Spleen (tissue), 13 donors: ENCODE data around the gene OIT3. TPM values are rescaled to one million over a fixed set of nuclear protein-coding genes. Genes with fewer than 3 reads are reported as not detected.

Experiments
- DNase-seq: peaks from one replicate; pipeline ENCODE4 v3.0.0-alpha.2; 2020
- H3K27ac ChIP-seq, 8 donors: fragments of 200-600 bp; sonication (generic) in 7 of 8; 1 replicate in 4 of 8; 2 replicates in 4 of 8; pipeline versions ENCODE4 v1.5.0 to v1.8.0; 2016 to 2021; ENCODE audit warnings: inconsistent platforms in 4 of 8, mild to moderate bottlenecking in 4 of 8, moderate library complexity in 1 of 8
- H3K27me3 ChIP-seq, 7 donors: fragments of 200-600 bp; sonication (generic) in 6 of 7; replicated peaks in 1 of 7; 1 replicate in 4 of 7; 2 replicates in 3 of 7; pipeline versions ENCODE4 v1.5.0 to v1.8.0; 2016 to 2021; ENCODE audit warnings: inconsistent platforms in 3 of 7, mild to moderate bottlenecking in 1 of 7
- H3K36me3 ChIP-seq, 6 donors: fragments of 200-600 bp; sonication (generic) in 5 of 6; 1 replicate in 4 of 6; 2 replicates in 2 of 6; pipeline versions ENCODE4 v1.5.0 to v1.8.0; 2016 to 2021; ENCODE audit warnings: inconsistent platforms in 2 of 6
- H3K4me1 ChIP-seq, 6 donors: fragments of 200-600 bp; sonication (generic) in 5 of 6; 1 replicate in 3 of 6; 2 replicates in 3 of 6; pipeline versions ENCODE4 v1.5.0 to v1.8.0; 2016 to 2021; ENCODE audit warnings: inconsistent platforms in 3 of 6
- H3K4me3 ChIP-seq, 8 donors: fragments of 200-600 bp; sonication (generic) in 7 of 8; 1 replicate in 4 of 8; 2 replicates in 4 of 8; pipeline versions ENCODE4 v1.5.0 to v1.8.0; 2016 to 2021; ENCODE audit warnings: inconsistent platforms in 4 of 8, mild to moderate bottlenecking in 4 of 8, moderate library complexity in 2 of 8
- H3K9me3 ChIP-seq, 8 donors: fragments of 200-600 bp; sonication (generic) in 7 of 8; 1 replicate in 4 of 8; 2 replicates in 4 of 8; pipeline versions ENCODE4 v1.5.0 to v1.8.0; 2016 to 2021; ENCODE audit warnings: inconsistent platforms in 4 of 8
- CTCF ChIP-seq, 11 experiments: fragments of 200-600 bp in 7 of 11; fragments of 450-650 bp in 4 of 11; sonication (generic) in 4 of 11; IDR thresholded peaks in 8 of 11; conservative IDR thresholded peaks in 3 of 11; 1 replicate in 7 of 11; 2 replicates in 4 of 11; pipeline versions ENCODE4 v1.4.0 to v1.8.0; 2016 to 2021; ENCODE audit warnings: antibody characterized with exemption in 11 of 11, inconsistent platforms in 4 of 11, mild to moderate bottlenecking in 1 of 11
- POLR2A ChIP-seq, 3 donors: fragments of 450-650 bp; IDR thresholded peaks; one replicate each; pipeline ENCODE4 v1.5.1; 2017; ENCODE audit warnings: antibody characterized with exemption in 3 of 3, mild to moderate bottlenecking in 1 of 3
- POLR2AphosphoS5 ChIP-seq, 3 donors: sonication (generic); formaldehyde crosslinking; IDR thresholded peaks; one replicate each; pipeline ENCODE4 v1.5.1; 2017; ENCODE audit warnings: antibody characterized with exemption in 3 of 3
- WGBS, 5 donors: extraction: QIAGEN DNeasy Blood & Tissue Kit in 3 of 5; methylation state at CpG; one replicate each; pipeline versions ENCODE4 v1.1.5 to v1.1.7; 2013 to 2018; 5-methylcytosine and 5-hydroxymethylcytosine counted together
- intact Hi-C: fragments of 100-400 bp; cut with DNase I; formaldehyde crosslinking; loops from one replicate; pipeline ENCODE4 v1.15.0; 2023; ENCODE audit warnings: low total_unique reads
- long read RNA-seq, 2 donors: transcript quantifications; one replicate each; lab custom pipeline, GENCODE V29; 2026
- polyA plus RNA-seq, 3 donors: library from polyadenylated mRNA; stranded (reverse); fragments of 200-250 nt; gene quantifications; one replicate each; pipeline ENCODE4 v1.2.1, GENCODE V29; 2013
- total RNA-seq, 7 donors: library from RNA; depleted of rRNA in 3 of 7; stranded (reverse); fragments of >200 nt in 3 of 7; fragmentation: NEBNext Ultra II Directional in 4 of 7; extraction: Animal tissue kit (Norgen Biotek cat#: 25700) in 4 of 7; gene quantifications; one replicate each; pipeline versions ENCODE4 v1.1.0 to v1.2.1, GENCODE V29; 2016 to 2021
- donor health status: healthy with polysubstance abuse.
- donor health status: DM: no; HTN: no; CAD: no; lungs with moderate emphysema.
- donor health status: DM: no; HTN: no; CAD: no.
- donor health status: Bipolar disorder and iron deficiency.
- donor health status: healthy.
- donor health status: DM: no; HTN: no; CAD: no.
- donor health status: DM: yes; HTN: yes; CAD: no.

Gene OIT3
- total RNA-seq, result 10 to 100 TPM in 6 of 7 donors, 1 to 10 TPM in 1; 5.4 to 90.9 (median 36.8) TPM
- polyA plus RNA-seq, result 1 to 10 TPM in 2 of 3 donors, under 1 TPM in 1; 0.33 to 4.6 (median 3.8) TPM
- long read RNA-seq, donor 1, partial matches to known transcripts, result 14 of 17 reads
- long read RNA-seq, donor 1, other reads (novel, unspliced or antisense), result 0 of 17 reads
- long read RNA-seq, donor 2, transcript OIT3-201 (9 exons, 2,365 nt), result major isoform, 6 of 6 reads
- long read RNA-seq, donor 2, partial matches to known transcripts, result 0 of 6 reads
- long read RNA-seq, donor 2, other reads (novel, unspliced or antisense), result 0 of 6 reads

GRCh38 chr10:72893136-72893798 is at the start of gene OIT3:
TSS of gene OIT3 (plus strand) at chr10:72893739. CDS start at chr10:72893799, 60 bp downstream.
- TF ChIP-seq POLR2AphosphoS5 (IDR thresholded peaks at IDR 0.05) (no peak), POLR2A (IDR thresholded peaks at IDR 0.05) (no peak), CTCF (IDR thresholded peaks at IDR 0.05 in 8 of 11, conservative IDR thresholded peaks at IDR 0.05 in 3 of 11) (no peak)
- H3K36me3 ChIP-seq, result peaks cover 0 to 10% (median 1%) of the 10 kb centered on the region in 6 donors
- intact Hi-C loops, result no loop called here
- DNase-seq, result no peak
- peaks cover 0 to 7% (median 0%) of the 10 kb centered on the region in 7 donors for H3K27me3 ChIP-seq
- WGBS, 5 donors, result 58 to 75% (median 64%) methylated on average over 4 of the region's 4 CpGs
- peak within 1 kb of the TSS in 4 of 8 donors; percentile 4 to 62 (median 28) for H3K4me3 ChIP-seq
- peak within 1 kb of the TSS in 6 of 8 donors; percentile 9 to 63 (median 34) for H3K27ac ChIP-seq
- H3K9me3 ChIP-seq, result no peaks in the 10 kb centered on the region
- no peaks in the 10 kb centered on the region for H3K4me1 ChIP-seq

- Histone ChIP-seq H3K27ac (no peak overlapping the region), H3K27me3 (no peaks in the 10 kb centered on the region), H3K36me3 (peaks cover 0 to 4% (median 0%) of the 10 kb centered on the region in 6 donors), H3K4me1 (no peaks in the 10 kb centered on the region), H3K9me3 (peaks cover 0 to 8% (median 3%) of the 10 kb centered on the region in 8 donors), H3K4me3 (no peak overlapping the region)
- WGBS, 5 donors, result 82 to 92% (median 90%) methylated on average over 7 of the region's 7 CpGs
- no peak for DNase-seq
- intact Hi-C loops, result no loop called here
- TF ChIP-seq POLR2AphosphoS5 (IDR thresholded peaks at IDR 0.05) (no peak), POLR2A (IDR thresholded peaks at IDR 0.05) (no peak), CTCF (IDR thresholded peaks at IDR 0.05 in 8 of 11, conservative IDR thresholded peaks at IDR 0.05 in 3 of 11) (no peak)
These were observed 47.3 kb upstream of the OIT3 start for GRCh38 chr10:72846238-72846637.

GRCh38 chr10:72847681-72848080 is 45.9 kb upstream of the OIT3 start:
- H3K4me3 ChIP-seq, result no peak overlapping the region
- 78 to 91% (median 79%) methylated on average over 2 of the region's 2 CpGs for WGBS, 5 donors
- DNase-seq, result no peak
- no peak for TF ChIP-seq CTCF (IDR thresholded peaks at IDR 0.05 in 8 of 11, conservative IDR thresholded peaks at IDR 0.05 in 3 of 11)
- TF ChIP-seq POLR2A (IDR thresholded peaks at IDR 0.05), result no peak
- no peaks in the 10 kb centered on the region for H3K27me3 ChIP-seq
- H3K9me3 ChIP-seq, result peaks cover 0 to 13% (median 5%) of the 10 kb centered on the region in 8 donors
- intact Hi-C loops, result no loop called here
- H3K36me3 ChIP-seq, result peaks cover 0 to 4% (median 0%) of the 10 kb centered on the region in 6 donors
- H3K27ac ChIP-seq, result no peak overlapping the region
- no peaks in the 10 kb centered on the region for H3K4me1 ChIP-seq

GRCh38 chr10:72850861-72851260 is 42.7 kb upstream of the OIT3 start:
- TF ChIP-seq CTCF (IDR thresholded peaks at IDR 0.05 in 8 of 11, conservative IDR thresholded peaks at IDR 0.05 in 3 of 11) (no peak), POLR2A (IDR thresholded peaks at IDR 0.05) (no peak), POLR2AphosphoS5 (IDR thresholded peaks at IDR 0.05) (no peak)
- no peak overlapping the region for H3K4me3 ChIP-seq
- H3K36me3 ChIP-seq, result peaks cover 0 to 4% (median 0%) of the 10 kb centered on the region in 6 donors
- 55 to 92% (median 81%) methylated on average over 2 of the region's 2 CpGs for WGBS, 5 donors
- no peak for DNase-seq
- H3K9me3 ChIP-seq, result peaks cover 0 to 13% (median 5%) of the 10 kb centered on the region in 8 donors
- no peak overlapping the region for H3K27ac ChIP-seq
- no peaks in the 10 kb centered on the region for H3K27me3 ChIP-seq
- intact Hi-C loops, result no loop called here
- no peaks in the 10 kb centered on the region for H3K4me1 ChIP-seq
